CD4-positive, alpha-beta T cell treated with Interleukin-21 for 1 hour (primary cell): ENCODE measurements around the gene TOR2A.
A peak's percentile ranks its signal among the peaks of the same experiment; 100 is the strongest.

Experiments used
- DNase-seq: peaks from one replicate; pipeline ENCODE4 v3.0.0-alpha.2; 2020

TOR2A gene

DNA sequence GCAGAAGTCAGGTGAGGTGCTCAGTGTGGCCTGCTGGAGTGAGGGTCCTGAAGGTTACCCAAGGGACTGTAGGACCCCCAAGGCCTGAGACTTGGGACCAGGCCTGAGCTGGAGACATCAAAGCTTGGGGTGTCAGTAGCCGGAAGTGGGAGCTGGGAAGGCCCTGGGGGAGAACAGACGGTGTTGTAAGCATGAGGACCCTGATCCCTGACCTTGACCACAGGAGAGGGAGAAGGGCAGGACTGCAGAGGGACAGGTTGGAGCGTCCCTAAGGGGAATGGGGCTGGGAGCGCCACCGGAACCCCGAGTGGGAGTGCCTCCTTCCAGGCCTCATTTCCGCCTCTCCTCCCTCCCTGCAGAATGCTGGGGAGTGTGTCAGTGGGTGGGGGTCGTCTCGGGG is 18.7 kb downstream of the TOR2A start:
- DNase-seq = no peak

DNA sequence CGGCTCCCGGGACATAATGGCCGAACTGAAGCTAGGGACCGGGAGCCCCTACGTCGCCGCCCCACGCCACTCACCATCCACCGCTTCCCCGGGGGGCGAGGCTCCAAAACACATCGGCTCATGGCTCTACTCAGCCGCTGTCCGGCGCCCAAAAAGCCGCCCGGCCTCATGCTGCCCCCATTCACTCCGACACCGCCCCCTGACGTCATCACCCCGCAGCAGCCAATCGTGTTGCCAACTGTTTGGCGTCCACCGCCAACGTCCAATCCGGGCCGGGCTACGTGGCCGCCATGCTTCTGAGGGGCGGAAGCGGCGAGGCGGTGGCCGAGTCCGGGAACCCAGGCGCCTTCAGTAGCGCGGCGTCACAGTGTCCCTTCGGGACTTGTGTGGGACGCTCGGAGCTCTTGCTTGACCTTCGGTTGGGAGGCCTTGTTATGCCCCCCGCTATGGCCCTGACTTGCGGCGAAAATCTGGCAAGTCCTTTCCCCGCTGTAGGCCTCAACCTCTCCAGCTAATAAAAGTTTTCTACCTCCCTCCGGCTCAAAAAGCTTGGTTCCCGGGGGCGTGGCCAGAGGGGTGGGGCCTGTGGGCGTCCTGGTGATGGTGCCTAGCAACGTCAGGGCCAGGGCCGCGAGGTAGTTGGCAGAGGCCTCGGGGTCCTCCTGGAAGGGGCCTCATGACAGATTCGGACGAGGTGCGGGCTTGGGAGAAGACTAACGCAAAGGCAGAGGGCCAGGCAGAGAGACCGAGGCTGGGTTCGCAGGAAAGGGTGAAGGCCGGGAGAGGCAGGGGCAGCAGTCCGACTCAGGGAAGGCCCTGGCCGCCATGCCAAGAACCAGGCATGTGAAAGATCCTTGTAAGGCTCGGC is 19.4 kb downstream of the TOR2A start, which contains the start of the genes PTRH1 and TTC16:
Gene PTRH1, minus strand, starts transcription at position 194 of the 868 bp plus-strand sequence. Its CDS starts 24 bp downstream, at position 170.
Gene TTC16, plus strand, starts transcription at position 610 of the 868 bp plus-strand sequence. Its CDS starts 67 bp downstream, at position 677.
- DNase-seq = peak; percentile 96

DNA sequence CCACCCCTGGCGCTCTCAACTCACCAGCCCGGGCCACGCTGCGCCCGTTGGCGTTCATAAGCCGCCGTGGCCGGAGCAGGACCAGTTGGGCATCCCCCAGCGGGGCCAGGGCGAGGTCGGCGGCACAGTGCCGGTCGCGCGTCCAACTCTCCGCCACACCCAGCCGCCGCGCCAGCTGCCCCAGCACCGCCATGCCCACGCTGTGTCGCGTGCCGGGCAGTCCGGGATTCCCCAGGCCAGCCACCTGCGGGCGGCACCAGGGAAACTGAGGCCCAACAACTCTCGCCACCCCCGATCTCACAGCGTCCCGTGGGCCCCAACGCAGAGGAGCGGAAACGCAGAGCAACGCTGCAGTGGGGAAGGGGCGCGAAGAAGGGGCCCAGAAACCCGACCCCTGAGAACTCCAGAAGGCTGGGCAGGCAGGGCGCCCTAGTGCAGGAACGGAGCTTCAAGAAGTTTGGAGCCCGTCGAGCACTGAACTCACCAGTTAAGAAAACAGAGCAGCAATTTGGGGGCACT is 20.1 kb downstream of the TOR2A start:
- DNase-seq = no peak

DNA sequence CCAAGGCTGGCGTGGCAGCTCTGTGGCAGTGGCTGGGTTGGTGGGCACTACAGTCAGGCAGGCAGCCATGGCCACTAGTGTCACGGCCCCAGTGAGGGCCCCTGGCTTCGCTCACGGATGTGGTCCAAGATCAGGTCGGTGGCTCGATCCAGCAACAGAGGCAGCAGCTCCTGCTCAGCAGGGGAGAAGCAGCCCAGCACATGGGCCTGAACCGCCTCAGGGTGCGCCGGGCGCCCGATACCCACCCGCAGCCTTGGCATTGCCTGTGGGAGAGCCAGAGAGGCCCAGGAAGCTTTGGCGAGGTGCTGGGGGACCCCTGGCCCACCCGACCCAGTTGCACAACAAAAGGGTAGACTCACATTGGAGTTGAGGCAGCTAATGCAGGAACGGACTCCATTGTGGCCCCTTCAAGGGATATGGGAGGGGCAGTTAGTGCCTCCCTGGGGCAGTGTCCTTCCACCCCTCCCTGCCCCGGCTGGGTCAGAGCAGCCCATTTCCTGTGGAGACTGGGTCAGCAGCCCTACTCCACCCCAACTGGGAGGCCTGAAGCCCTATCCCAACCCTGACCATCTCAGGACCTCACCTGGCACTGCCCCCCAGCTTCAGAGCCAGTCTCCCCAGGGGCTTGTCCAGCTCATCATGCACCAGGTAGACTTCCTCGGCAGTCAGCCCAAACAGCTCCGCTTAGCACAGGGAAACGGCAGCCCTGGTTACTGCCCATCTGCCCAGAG is 20.9 kb downstream of the TOR2A start:
- DNase-seq = no peak

DNA sequence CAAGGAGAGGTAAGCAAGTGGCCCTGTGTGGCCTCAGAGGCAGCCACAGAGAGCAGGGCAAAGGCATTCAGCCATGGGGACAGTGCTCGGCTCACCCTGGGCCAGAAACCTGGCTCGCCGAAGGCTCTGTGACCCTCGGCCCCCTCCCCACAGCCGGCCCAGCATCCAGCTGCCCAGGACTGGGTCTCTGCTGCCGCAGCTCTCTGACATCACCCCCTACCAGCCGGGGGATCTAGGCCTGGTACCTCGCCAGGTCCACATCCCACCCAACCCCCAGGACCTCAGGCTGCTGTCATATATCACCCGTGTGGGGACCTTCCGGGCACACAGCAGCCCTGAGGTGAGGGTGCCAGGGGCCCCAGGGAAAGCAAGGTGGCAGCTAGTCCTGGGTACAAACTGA is 22.2 kb downstream of the TOR2A start:
- no peak for DNase-seq

DNA sequence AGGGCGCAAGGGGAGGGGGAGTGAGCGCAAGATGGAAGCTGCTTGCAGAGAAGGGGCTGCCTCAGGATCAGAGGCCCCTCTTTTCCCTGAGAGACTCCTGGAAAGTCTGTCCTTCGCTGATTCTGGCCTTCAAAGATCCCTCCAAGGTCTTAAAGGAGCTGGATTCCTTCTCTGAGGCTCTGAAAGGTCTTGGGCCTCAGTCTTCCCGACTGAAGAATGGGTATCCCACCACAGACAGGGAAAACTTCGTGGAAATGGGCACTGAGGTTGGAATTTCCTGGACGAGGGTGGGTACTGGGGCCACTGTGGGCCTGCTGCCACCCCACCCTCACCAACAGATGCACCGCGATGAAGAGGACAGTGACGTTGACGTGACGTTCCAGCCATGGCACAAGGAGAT is 22.7 kb downstream of the TOR2A start:
- no peak for DNase-seq

DNA sequence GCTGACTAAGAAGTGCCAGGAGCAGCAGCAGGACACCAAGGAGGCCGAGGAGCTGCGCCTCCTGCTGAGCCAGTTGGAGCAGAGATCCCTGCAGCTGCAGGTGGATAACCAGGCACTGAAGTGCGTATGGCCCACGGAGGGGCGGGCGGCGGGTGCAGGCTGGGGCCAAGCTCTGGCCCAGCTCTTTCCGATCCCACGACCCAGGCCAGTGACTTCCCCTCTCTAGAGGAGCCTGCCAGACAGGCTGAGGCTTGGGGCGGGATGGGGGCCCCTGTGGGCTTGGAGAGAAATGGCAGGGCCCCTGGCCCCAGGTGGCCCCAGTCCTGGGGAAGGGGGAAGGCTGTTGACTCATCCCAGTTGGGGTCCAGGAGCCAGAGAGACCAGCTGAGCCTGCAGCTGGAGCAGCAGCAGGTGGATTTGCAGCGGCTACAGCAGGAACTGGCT is 23.2 kb downstream of the TOR2A start:
- DNase-seq = no peak

DNA sequence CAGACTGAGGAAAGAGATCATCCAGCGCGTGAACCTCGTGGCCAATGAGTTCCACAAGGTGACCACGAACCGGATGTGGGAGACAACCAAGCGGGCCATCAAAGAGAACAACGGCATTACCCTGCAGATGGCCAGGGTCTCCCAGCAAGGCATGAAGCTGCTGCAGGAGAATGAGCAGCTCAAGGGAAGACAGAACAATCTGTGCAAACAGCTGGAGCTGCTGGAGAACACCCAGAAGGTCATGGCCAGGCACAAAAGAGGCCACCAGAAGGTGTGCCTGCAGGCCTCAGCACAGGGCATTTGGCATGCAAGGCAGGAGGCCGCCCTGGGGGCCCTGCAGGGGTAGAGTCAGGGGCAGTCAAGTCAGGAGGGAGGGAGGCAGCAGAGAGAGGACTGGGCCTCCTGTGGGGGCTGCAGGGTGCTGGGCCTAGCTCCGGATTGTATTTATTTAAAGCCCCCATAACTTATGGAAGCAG is 23.8 kb downstream of the TOR2A start:
- DNase-seq = peak; percentile 27

DNA sequence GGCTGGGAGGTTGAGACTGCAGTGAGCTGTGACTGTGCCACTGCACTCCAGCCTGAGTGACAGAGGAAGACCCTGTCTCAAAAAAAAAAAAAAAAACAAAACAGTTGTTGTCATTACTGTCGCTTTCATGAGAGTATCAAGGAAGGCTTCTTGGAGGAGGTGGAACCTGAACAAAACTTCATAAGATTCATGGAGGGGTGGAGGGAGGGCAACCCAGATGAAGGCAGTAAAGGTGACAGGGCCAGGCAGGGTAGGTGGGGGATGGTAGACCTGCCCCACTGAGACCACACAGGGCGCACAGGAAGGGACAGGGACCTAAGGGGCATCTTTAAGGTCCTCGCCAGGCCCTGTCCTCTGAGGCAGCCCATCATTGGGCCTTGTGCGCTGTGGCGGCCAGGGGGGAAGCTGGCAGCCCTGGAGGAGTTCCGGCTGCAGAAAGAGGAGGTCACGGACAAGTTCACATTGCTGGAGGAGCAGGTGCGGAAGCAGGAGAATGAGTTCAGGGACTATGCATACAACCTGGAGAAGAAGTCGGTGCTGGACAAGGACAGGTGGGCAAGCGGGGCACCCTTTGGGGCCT is 24.8 kb downstream of the TOR2A start:
- DNase-seq = no peak

DNA sequence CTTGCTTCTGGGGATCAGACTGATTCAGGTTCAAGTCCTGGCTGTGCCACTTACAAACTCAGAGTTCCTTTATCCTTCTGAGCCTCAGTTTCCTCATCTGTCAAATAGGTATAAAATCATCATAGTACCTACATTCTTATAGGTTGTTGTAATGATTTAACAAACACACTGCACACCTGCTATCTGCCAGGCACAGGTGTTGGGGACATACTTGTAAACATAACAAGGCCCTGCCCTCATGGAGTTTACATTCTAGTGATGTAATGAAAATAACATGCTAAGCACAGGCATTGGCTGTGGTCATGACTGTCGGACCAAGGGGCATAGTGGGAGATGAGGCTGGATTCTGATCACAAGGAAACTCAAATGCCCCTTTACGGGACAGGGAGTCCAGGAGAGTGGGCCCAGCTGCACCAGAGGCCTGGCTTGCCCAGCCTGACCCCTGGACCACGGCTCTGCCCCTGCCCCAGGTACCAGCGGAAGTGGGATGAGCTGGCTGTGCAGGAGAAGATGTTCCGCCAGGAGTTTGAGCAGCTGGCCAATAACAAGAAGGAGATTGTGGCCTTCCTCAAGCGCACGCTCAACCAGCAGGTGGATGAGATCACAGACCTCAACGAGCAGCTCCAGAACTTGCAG is 26.0 kb downstream of the TOR2A start:
- DNase-seq = no peak

DNA sequence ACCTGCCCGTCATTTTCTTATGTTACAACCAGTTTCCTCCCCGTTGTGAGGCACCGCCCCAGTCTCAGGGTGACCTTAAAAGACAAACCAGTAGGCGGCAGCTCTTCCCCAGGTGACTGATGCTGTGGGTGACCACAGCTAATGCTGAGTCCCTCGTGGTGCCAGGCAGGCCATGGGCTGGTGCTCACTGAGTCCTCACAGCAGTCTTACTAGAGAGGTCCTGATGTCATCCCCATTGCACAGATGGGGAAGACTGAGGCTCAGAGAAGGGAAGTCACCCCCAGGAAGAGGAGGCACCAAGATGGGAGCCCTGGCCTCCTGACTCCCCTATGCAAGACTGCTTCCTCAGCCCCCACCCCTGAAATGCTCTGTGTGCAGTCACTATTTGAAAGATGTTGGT is 27.3 kb downstream of the TOR2A start:
- DNase-seq = peak; percentile 76

DNA sequence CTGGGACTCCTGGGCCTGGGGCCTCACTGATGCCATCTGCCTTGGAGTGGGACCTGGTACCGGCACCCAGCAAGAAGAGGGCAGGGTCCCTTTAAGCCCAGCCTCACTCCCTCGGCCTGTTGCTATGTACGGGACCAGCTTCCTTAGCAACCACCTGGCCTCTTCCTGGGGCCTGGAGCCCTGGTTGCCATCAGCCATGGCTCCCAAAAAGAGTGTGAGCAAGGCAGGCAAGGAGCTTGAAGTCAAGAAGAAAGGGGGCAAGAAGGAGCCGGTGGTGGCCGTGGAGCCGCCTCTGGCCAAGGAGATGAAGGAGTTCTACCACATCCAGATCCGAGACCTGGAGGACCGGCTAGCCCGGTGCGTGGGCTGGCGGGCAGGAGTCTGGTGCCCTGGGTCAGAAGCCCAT is 28.3 kb downstream of the TOR2A start, which contains the start of gene CFAP157:
Gene CFAP157, plus strand, starts transcription at position 153 of the 406 bp plus-strand sequence. Its CDS starts 44 bp downstream, at position 197.
- no peak for DNase-seq

DNA sequence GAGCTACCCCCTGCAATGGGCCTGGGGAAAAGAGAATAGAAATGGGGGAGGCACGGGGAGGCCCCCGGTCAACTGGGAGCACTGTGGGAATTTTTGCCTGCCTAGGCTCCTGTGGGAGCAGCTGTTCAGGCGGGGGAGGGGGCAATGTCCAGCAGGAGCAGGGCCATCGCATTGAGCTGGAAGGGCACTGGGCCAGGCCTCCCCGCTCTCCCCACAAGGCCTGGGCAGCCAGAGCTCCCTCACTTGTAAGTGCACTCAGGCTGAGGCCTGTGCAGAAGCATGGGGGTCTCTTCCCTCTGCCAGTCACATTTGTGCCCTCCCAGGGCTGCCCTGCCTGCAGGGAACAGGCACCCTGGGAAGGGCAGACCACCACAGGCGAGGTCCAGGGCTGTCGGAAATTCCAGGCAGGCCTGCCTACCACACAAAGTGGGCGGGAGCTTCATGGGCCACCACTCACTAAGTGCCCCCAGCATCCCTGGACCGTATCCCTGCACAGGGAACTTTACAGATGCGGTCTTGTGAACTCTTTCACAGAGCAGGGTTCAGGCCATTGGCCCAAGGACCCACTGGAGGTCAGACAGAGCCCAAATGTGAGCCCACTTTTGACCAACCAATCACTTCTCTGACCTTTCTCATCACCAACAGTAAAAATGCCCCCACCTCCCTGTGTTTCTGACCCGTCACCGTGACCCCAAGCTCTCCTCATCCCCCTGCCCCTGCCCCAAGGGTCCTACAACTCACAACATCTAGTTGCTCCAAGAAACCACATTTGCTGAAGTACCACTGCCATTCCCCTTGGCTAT is 29.3 kb downstream of the TOR2A start:
- DNase-seq = no peak

DNA sequence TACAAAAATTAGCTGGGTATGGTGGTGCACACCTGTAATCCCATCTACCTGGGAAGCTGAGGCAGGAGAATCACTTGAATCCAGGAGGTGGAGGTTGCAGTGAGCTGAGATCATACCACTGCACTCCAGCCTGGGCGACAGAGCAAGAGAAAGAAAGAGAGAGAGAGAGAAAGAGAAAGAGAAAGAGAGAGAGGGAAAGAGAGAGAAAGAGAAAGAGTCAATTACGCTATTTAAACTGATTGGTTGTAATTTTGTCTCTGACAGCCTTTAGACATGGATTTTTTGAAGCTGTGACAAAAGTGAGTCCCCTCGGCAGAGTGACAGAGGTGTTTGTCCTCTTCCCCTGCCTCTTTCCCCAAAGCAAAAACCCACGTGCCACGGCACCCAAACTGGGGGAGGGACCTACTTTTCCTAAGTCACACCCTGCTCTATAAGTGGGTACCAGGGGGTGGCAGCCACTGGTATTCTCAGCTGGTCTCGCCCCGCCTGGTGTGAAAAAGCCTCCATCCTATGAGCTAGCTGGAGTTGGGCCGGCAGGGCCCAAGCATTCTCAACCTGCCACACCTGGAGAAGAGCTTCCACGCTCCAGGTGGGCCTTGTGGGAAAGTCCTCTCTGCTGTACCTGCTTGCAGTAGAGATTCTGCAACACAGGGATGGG is 31.7 kb downstream of the TOR2A start:
- no peak for DNase-seq

DNA sequence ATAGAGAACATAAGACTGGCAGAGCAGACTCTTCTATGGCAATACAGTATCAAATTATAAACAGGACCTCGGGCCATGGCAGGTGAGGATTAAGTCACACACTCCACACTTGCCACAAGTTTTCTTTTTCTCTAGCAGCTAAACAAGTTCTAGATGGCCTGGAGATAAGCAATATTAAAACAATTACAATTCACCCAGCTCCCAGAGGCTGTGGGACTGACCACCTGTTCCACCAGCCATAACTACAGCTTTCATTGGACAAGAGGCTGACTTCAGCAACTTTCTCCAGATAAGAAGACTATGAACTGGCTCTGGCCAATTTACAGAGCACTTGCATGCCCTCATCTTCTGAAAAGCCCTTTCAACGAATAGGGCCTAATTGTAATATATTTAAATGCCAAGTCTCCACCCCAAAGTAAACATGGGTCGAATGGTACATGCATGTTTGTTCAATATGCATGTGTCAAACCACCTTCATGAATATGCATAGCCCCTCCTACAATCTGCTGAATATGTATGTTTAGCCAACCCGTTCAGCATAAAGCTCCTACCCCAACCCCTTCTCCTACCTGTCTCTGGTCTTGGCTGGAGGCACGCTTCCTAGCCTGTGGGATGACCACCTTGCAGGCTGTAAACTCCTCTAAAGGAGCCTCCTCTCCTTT is 34.4 kb downstream of the TOR2A start:
- DNase-seq = no peak

DNA sequence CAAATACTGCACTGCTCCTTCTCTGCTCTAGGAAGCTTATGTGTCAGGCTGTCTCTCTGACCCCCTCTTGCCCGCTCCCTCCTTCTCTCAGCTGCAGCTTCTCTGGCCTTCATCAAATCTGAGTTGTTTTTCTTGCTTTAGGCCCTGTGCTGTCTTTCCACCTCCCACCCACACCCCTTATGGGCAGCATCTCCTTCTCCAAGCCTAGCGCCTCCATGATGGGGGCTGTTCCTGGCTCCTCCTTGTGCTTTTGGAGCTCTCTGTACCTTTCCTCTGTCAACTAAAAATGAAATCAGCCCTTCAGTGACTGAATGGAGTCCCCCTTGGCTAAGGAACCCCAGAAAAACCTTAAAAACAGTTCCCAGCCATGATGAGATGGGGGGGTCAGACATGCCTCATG is 35.0 kb downstream of the TOR2A start:
- no peak for DNase-seq

DNA sequence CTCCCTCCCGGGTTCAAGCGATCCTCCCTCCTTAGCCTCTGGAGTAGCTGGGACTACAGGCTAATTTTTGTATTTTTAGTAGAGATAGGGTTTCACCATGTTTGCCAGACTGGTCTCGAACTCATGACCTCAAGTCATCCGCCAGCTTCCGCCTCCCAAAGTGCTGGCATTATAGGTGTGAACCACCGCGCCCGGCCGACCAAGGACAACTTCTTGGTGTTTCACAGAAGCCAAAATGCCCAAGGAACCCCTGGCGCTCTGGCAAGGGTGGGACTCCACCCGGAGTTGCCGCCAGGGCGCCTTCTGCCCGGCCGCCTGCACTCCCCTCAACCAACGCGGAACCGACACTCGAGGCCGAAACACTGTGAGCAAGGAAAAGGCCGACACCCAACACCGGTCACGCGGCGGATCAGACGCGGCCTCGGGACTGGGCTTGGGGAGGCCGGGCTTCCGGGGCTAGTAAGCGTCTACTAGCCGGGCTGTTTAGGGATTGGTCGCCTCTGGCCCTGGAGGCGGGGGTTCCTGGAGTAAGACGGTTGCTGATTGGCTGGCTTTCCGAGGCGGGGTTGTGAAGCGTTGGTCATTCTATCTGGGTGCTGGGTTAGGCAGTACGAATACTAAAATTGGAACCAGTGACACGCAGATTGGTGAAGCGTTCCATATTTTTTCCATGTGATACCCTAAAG is 36.0 kb downstream of the TOR2A start:
- DNase-seq = peak; percentile 92

DNA sequence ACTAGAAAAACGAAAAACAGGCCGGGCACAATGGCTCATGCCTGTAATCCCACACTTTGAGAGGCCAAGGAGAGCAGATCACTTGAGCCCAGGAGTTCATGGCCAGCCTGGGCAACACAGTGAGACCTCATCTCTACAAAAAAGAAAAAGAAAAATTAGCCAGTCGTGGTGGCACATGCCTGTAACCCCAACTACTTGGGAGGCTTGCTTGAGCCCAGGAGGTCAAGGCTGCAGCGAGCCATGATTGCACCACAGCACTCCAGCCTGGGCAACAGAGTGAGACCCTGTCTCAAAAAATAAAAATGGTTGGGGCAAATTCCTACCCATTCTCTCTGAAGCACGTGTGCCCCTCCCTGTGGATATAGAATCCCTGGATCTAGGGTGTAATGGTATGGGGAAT is 36.7 kb downstream of the TOR2A start:
- no peak for DNase-seq

DNA sequence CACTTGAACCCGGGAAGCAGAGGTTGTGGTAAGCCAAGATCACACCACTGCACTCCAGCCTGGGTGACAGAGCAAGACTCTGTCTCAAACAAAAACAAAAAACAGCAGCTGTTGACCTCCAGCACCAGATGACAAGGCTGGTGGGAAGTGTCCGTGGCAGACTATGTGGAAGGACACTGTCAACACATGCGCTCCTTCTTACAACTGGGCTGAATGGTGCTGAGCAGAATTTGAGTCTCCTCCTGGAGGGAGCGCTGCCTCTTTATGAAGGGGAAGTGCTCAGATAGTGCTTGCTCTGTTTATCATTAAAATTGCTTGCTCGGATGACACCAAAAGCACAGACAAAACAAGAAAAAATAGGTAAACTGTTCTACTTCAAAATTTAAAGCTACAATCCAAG is 37.5 kb downstream of the TOR2A start:
- DNase-seq = no peak
